Tibial nerve (tissue), 4 donors: ENCODE results near the gene FAM149B1.

Experiments
- CTCF ChIP-seq, 5 experiments: fragments of 200-600 bp in 3 of 5; fragments of 450-650 bp in 2 of 5; sonication (generic) in 3 of 5; IDR thresholded peaks; one replicate each; pipeline ENCODE4 v1.5.1; 2016 to 2019; ENCODE audit warnings: antibody characterized with exemption in 5 of 5, mild to moderate bottlenecking in 3 of 5, moderate library complexity in 2 of 5
- EP300 ChIP-seq, 2 donors: sonication (generic); formaldehyde crosslinking; IDR thresholded peaks; one replicate each; pipeline ENCODE4 v1.6.1; 2017; ENCODE audit warnings: antibody characterized with exemption in 2 of 2, mild to moderate bottlenecking in 1 of 2
- POLR2A ChIP-seq, 2 donors: fragments of 450-650 bp; IDR thresholded peaks; one replicate each; pipeline ENCODE4 v1.6.1; 2017; ENCODE audit warnings: antibody characterized with exemption in 2 of 2, mild to moderate bottlenecking in 2 of 2, moderate library complexity in 2 of 2

GRCh38 chr10:73186266-73186665 is 18.3 kb downstream of the FAM149B1 start:
- TF ChIP-seq POLR2A (IDR thresholded peaks at IDR 0.05), result no peak
- TF ChIP-seq CTCF (IDR thresholded peaks at IDR 0.05), result no peak
- TF ChIP-seq EP300 (IDR thresholded peaks at IDR 0.05), result no peak
